GM19193 (cell line): ENCODE data around the gene SNX7.

Experiments
- POLR2A ChIP-seq: IDR thresholded peaks from 4 replicates; pipeline ENCODE4 v1.6.1; 2011; ENCODE audit not compliant: insufficient read depth, insufficient read length; ENCODE audit errors: extremely low read depth

The SNX7 gene

DNA sequence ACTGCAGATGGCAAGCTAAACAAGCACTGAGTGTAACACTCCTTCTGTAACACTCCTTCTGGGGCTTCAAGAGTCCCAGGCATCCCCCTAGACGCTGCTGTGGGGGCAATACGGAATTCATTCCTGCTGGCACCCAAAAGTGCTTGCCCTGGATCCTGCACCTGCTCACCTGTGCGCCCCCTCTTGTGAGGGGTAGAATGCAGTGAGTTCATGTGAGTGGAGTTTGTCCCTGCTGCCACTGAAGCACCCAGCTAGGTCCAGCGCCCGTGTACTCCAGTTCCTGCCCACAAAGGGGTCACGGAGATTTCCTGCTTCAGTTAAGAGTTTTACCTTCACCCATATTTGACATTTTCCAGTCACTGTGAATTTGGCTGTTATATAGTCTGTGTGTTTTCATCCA, 130.0 kb downstream of the SNX7 start:
- TF ChIP-seq POLR2A: no peak

DNA sequence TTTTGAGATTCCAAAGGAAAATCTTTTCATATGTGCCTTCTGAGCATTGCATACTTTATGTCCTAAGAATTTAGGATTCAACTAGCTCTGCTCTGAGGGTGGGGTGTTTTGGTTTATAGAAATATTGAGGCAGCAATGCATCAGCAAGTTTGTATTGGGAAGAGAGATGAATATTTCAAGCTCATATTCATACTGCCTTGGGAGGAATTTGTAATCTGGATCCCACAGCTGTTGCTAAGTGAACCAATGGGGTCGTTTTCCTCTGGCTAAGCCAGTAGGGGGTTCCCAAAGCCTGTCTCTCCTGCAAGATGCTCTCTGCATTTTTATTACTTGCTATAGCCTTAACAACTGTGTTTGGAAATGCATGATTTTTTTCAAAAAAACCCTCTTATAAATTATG, 130.6 kb downstream of the SNX7 start:
- TF ChIP-seq POLR2A: no peak

DNA sequence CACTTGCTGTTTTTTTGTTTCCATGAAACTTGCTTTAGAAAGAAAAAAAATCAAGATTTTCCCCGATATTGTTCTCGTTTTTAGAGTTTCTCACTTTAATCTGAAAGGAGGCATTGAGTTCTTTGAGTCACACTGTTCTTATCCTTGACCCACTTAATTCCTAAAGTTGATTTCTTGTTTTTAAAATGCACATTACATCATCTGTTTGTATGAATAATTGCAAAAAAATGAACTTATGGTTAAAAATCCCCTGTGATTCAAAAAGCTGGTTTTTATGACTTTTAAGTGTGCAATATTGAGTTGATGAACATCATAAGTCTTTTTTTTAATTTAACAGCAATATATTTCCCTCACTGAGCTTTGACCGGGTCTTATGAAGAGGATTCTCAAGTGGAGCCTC, 131.6 kb downstream of the SNX7 start:
- no peak for TF ChIP-seq POLR2A

DNA sequence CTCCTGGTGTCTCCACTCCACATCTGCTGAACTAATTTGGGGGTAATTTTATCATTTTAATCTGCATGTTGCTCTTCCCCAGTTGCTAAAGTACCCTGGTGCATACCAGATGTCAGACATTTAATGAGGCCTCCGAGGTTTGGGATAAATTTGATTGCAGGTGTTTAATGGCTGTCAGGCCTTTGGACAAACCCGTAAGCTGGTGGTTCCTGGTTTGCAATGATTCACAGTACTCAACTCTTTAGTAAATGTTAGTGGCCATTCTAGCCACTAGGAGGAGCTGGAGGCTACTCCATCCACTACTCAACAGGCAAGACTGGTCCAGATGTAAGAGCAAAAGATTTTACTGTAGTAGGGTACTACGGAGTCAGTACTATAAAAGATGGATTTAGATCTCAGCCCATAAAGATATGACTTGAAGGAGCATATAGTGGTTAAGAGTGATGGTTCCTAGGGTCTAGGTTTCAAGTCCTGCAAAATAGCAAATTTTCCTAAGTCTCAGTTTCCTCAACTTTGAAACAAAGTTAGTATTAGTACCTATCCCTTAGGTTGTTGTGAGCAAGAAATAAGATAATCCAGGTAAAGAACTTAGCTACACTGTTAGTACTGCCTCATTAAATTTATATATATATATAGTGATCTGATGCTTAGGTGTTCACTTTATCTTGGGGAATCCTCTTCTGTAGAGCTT, 132.8 kb downstream of the SNX7 start:
- TF ChIP-seq POLR2A: no peak

DNA sequence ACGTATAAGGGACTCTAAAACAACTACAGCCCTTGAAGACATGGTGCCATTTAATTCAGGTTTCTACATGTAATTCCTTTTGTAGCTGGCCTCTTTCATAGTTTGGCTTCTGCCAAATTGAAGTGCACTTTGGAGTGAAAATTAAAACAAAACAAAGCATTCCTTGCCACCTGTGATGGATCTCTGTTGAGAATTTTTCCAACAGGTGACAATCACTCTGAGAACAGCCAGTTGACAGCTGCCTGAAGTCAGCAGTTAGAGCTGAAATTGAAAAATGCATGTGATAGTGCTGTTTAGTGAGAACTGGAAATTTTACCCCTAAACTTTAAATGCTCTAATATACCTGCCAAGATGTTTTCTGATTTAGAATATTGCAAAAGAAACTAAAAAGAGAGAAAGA, 134.5 kb downstream of the SNX7 start:
- TF ChIP-seq POLR2A: no peak

DNA sequence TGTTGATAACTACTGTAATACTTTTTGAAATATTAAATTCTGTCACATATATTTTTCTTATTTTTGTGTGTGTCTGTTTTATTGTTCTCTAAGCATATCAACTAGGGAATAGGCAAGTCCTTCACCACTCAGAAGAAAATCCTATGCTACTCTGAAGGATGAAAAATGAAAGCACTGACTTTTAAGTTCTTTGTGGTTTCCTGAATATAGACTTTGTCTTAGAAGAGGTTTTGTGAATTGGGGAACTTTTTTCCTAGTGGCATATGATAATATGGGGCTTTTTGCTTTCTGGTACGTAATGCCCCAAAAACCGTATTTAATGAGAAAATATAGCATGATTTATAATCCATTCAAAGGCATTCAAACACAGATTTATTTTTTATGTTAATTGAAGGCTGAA, 136.0 kb downstream of the SNX7 start:
- no peak for TF ChIP-seq POLR2A
